HCT116 (cell line): ENCODE measurements around the gene MMRN1. TPM values are rescaled to one million over a fixed set of nuclear protein-coding genes. Genes with fewer than 3 reads are reported as not detected.

ENCODE experiments used
- ATAC-seq: fragments of 200-7000 bp; cut with Tn5 transposase; 2 replicates; pipeline ENCODE4 v1.9.1; 2020; ENCODE audit warnings: mild to moderate bottlenecking, moderate library complexity
- BruUV-seq: library from RNA; stranded (reverse); fragments of 400-500 nt; replicated peaks from 2 replicates; lab custom pipeline; 2021; lab: Mats Ljungman, UMichigan
- CTCF ChIA-PET: fragments of 300-600 bp; sonication (Branson Sonifier 250); formaldehyde crosslinking; loops from one replicate; lab custom pipeline; 2021; ENCODE audit warnings: antibody characterized with exemption; lab: Charles Lee
- POLR2A ChIA-PET: fragments of 300-600, 350-600 bp; sonication (Branson Sonifier 250); formaldehyde crosslinking; loops from one replicate; lab custom pipeline; 2021; ENCODE audit warnings: antibody characterized with exemption; lab: Charles Lee
- RAD21 ChIA-PET, 2 experiments: fragments of 300-600 bp; sonication (Branson Sonifier 250); formaldehyde crosslinking; loops; one replicate each; lab custom pipeline; 2023; ENCODE audit warnings: low total read pairs in 2 of 2; ENCODE audit not compliant: uncharacterized antibody in 2 of 2, unreplicated experiment in 2 of 2, low non-redundant PET in 1 of 2; lab: Charles Lee
- DNase-seq: peaks from one replicate; pipeline ENCODE4 v3.0.0-alpha.2; 2010; ENCODE audit warnings: low read depth, low spot score
- H2AFZ ChIP-seq: fragments of 200-600 bp; shearing (Covaris generic), sonication (generic); 2 replicates; pipeline ENCODE4 v1.6.1; 2017; ENCODE audit warnings: low read depth, mixed run types, mixed read lengths, antibody characterized with exemption, low read length; ENCODE audit not compliant: poor library complexity, severe bottlenecking
- H3K27ac ChIP-seq: 2 replicates; pipeline ENCODE4 v1.5.1; 2012; ENCODE audit warnings: low read depth, low read length
- H3K27me3 ChIP-seq: fragments of 200-600 bp; sonication (generic); 2 replicates; pipeline ENCODE4 v1.6.1; 2016; ENCODE audit warnings: mixed run types, low read length, mixed read lengths; ENCODE audit not compliant: insufficient read depth
- H3K36me3 ChIP-seq, 2 experiments: fragments of 200-500 bp in 1 of 2; fragments of 200-600 bp in 1 of 2; sonication (Bioruptor generic) in 1 of 2; sonication (generic) in 1 of 2; 2 replicates each; pipeline versions ENCODE4 v1.5.1 to v1.6.1; 2014 to 2016; ENCODE audit warnings: low read length in 2 of 2, inconsistent platforms in 1 of 2, mixed read lengths in 1 of 2, mixed run types in 1 of 2; ENCODE audit not compliant: insufficient read depth in 2 of 2, control insufficient read depth in 1 of 2
- H3K4me1 ChIP-seq, 2 experiments: fragments of 200-600 bp in 1 of 2; sonication (generic) in 1 of 2; 2 replicates each; pipeline versions ENCODE4 v1.5.1 to v1.6.1; 2012 to 2017; ENCODE audit warnings: low read length in 2 of 2, inconsistent platforms in 1 of 2, mild to moderate bottlenecking in 1 of 2, mixed read lengths in 1 of 2, mixed run types in 1 of 2, moderate library complexity in 1 of 2; ENCODE audit not compliant: insufficient read depth in 2 of 2, control insufficient read depth in 1 of 2
- H3K4me2 ChIP-seq: fragments of 200-600 bp; sonication (generic); 2 replicates; pipeline ENCODE4 v1.6.1; 2017; ENCODE audit warnings: mixed run types, low read length, mixed read lengths
- H3K4me3 ChIP-seq, 2 experiments: fragments of 200-600 bp in 1 of 2; sonication (generic) in 1 of 2; replicated peaks in 1 of 2; 2 replicates each; pipeline ENCODE4 v1.5.1; 2011 to 2016; ENCODE audit warnings: low read length in 2 of 2, control low read depth in 1 of 2, low read depth in 1 of 2, mild to moderate bottlenecking in 1 of 2, mixed read lengths in 1 of 2, mixed run types in 1 of 2
- H3K79me2 ChIP-seq: fragments of 200-600 bp; sonication (generic); 2 replicates; pipeline ENCODE4 v1.6.1; 2017; ENCODE audit warnings: mild to moderate bottlenecking, mixed run types, low read length, moderate library complexity, mixed read lengths; ENCODE audit not compliant: insufficient read depth
- H3K9ac ChIP-seq: fragments of 200-600 bp; sonication (generic); 2 replicates; pipeline ENCODE4 v1.6.1; 2016; ENCODE audit warnings: low read length, mixed read lengths
- H3K9me2 ChIP-seq: fragments of 200-600 bp; sonication (generic), shearing (Covaris generic); 2 replicates; pipeline ENCODE4 v1.6.1; 2017; ENCODE audit warnings: mixed run types, mild to moderate bottlenecking, moderate library complexity; ENCODE audit not compliant: insufficient read depth
- H3K9me3 ChIP-seq, 2 experiments: fragments of 200-500 bp in 1 of 2; fragments of 200-600 bp in 1 of 2; sonication (Bioruptor generic) in 1 of 2; sonication (generic) in 1 of 2; 2 replicates each; pipeline ENCODE4 v1.6.1; 2014 to 2017; ENCODE audit warnings: low read length in 2 of 2, mixed read lengths in 2 of 2, inconsistent platforms in 1 of 2, low read depth in 1 of 2, mild to moderate bottlenecking in 1 of 2, mixed run types in 1 of 2, moderate library complexity in 1 of 2; ENCODE audit not compliant: control insufficient read depth in 1 of 2, insufficient read depth in 1 of 2
- H4K20me1 ChIP-seq: fragments of 200-600 bp; sonication (generic), shearing (Covaris generic); 2 replicates; pipeline ENCODE4 v1.6.1; 2017; ENCODE audit warnings: mixed run types, mild to moderate bottlenecking, moderate library complexity; ENCODE audit not compliant: insufficient read depth
- CBX3 ChIP-seq: IDR thresholded peaks from 2 replicates; pipeline ENCODE4 v1.6.1; 2012; ENCODE audit warnings: low read depth
- CTCF ChIP-seq, 3 experiments: fragments of 200-600 bp in 1 of 3; sonication (generic) in 1 of 3; IDR thresholded peaks in 2 of 3; conservative IDR thresholded peaks in 1 of 3; 2 replicates each; pipeline ENCODE4 v1.5.1; 2012 to 2017; ENCODE audit warnings: low read depth in 2 of 3, low read length in 2 of 3, antibody characterized with exemption in 1 of 3, borderline replicate concordance in 1 of 3, control low read depth in 1 of 3, mild to moderate bottlenecking in 1 of 3, mixed read lengths in 1 of 3, mixed run types in 1 of 3, moderate library complexity in 1 of 3; ENCODE audit not compliant: insufficient read depth in 1 of 3
- ELF1 ChIP-seq: IDR thresholded peaks from 2 replicates; pipeline ENCODE4 v1.6.1; 2012; ENCODE audit warnings: low read depth, borderline replicate concordance
- EZH2 ChIP-seq: fragments of 200-600 bp; sonication (generic); IDR thresholded peaks from 2 replicates; pipeline ENCODE4 v1.6.1; 2017; ENCODE audit warnings: antibody characterized with exemption, mixed run types
- EZH2phosphoT487 ChIP-seq: fragments of 200-600 bp; IDR thresholded peaks from 2 replicates; pipeline ENCODE4 v1.6.1; 2018; ENCODE audit warnings: antibody characterized with exemption, borderline replicate concordance
- JUND ChIP-seq: IDR thresholded peaks from 2 replicates; pipeline ENCODE4 v1.6.1; 2012
- MAX ChIP-seq: IDR thresholded peaks from 2 replicates; pipeline ENCODE4 v1.6.1; 2012
- POLR2A ChIP-seq: IDR thresholded peaks from 2 replicates; pipeline ENCODE4 v1.7.0; 2011; ENCODE audit warnings: borderline replicate concordance; ENCODE audit not compliant: insufficient read depth, insufficient read length; ENCODE audit errors: extremely low read depth
- SIN3A ChIP-seq: IDR thresholded peaks from 2 replicates; pipeline ENCODE4 v1.6.1; 2012; ENCODE audit warnings: low read depth
- SRF ChIP-seq: IDR thresholded peaks from 2 replicates; pipeline ENCODE4 v1.6.1; 2012; ENCODE audit warnings: low read depth
- TCF7L2 ChIP-seq: IDR thresholded peaks from 2 replicates; pipeline ENCODE4 v1.7.0; 2011; ENCODE audit warnings: borderline replicate concordance, inconsistent platforms; ENCODE audit not compliant: insufficient read depth, insufficient read length; ENCODE audit errors: extremely low read depth
- ZBTB33 ChIP-seq: IDR thresholded peaks from 2 replicates; pipeline ENCODE4 v1.6.1; 2011; ENCODE audit warnings: mild to moderate bottlenecking, low read length, moderate library complexity; ENCODE audit not compliant: insufficient replicate concordance; ENCODE audit errors: extremely low read depth
- ZFX ChIP-seq: fragments of 450-650 bp; IDR thresholded peaks from 2 replicates; pipeline ENCODE4 v1.6.1; 2017
- intact Hi-C: fragments of 100-400 bp; cut with micrococcal nuclease; formaldehyde crosslinking; loops from 2 replicates; pipeline ENCODE4 v1.10.0; 2022
- total RNA-seq: library from RNA; stranded (reverse); gene quantifications from one replicate; pipeline ENCODE4 v1.2.1, GENCODE V29; 2021; ENCODE audit not compliant: unreplicated experiment

The MMRN1 gene
- total RNA-seq, 1 experiment from 2014 or later = 0.12 TPM

GRCh38 chr4:89988268-89988667, 93.6 kb downstream of the MMRN1 start:
- intact Hi-C loops = no loop called here
- ATAC-seq = no peak
- H2AFZ ChIP-seq = no peak overlapping the region
- no peak overlapping the region for H3K4me2 ChIP-seq
- no peak overlapping the region for H3K9ac ChIP-seq
- TF ChIP-seq TCF7L2 (no peak), CBX3 (no peak), ZBTB33 (no peak), CTCF (IDR thresholded peaks at IDR 0.05 in 2 of 3, conservative IDR thresholded peaks at IDR 0.05 in 1 of 3; ENCODE audit: borderline replicate concordance in 1 of 3, insufficient read depth in 1 of 3, low read depth in 2 of 3, low read length in 2 of 3) (no peak), SIN3A (no peak), JUND (no peak), POLR2A (no peak), MAX (no peak), EZH2 (no peak), SRF (no peak), ELF1 (no peak), ZFX (no peak), EZH2phosphoT487 (no peak)
- TF ChIP-seq, all 23 proteins: peak for 0
- Histone ChIP-seq H3K79me2 (no peaks in the 10 kb centered on the region), H3K9me3 (no peaks in the 10 kb centered on the region), H3K36me3 (no peaks in the 10 kb centered on the region), H3K4me1 (no peaks in the 10 kb centered on the region), H3K9me2 (no peaks in the 10 kb centered on the region), H4K20me1 (no peaks in the 10 kb centered on the region), H3K27ac (no peak overlapping the region), H3K4me3 (no peak overlapping the region), H3K27me3 (no peaks in the 10 kb centered on the region)
- RAD21 ChIA-PET = no interaction called here
- POLR2A ChIA-PET = no interaction called here
- DNase-seq = no peak
- BruUV-seq = no TSS peak
- CTCF ChIA-PET = no interaction called here
